GM19238 (cell line): ENCODE results near the gene CAMTA2.
A peak's percentile ranks its signal among the peaks of the same experiment; 100 is the strongest.
"Not testable (repeated sequence)": the region's sequence is repeated elsewhere in the genome, so short reads cannot be mapped to it uniquely, and the experiment has no call there.

Experiments
- DNase-seq: peaks from one replicate; pipeline ENCODE4 v3.0.0; 2011; ENCODE audit warnings: low spot score; ENCODE audit not compliant: insufficient read length

CAMTA2 gene, protein sequence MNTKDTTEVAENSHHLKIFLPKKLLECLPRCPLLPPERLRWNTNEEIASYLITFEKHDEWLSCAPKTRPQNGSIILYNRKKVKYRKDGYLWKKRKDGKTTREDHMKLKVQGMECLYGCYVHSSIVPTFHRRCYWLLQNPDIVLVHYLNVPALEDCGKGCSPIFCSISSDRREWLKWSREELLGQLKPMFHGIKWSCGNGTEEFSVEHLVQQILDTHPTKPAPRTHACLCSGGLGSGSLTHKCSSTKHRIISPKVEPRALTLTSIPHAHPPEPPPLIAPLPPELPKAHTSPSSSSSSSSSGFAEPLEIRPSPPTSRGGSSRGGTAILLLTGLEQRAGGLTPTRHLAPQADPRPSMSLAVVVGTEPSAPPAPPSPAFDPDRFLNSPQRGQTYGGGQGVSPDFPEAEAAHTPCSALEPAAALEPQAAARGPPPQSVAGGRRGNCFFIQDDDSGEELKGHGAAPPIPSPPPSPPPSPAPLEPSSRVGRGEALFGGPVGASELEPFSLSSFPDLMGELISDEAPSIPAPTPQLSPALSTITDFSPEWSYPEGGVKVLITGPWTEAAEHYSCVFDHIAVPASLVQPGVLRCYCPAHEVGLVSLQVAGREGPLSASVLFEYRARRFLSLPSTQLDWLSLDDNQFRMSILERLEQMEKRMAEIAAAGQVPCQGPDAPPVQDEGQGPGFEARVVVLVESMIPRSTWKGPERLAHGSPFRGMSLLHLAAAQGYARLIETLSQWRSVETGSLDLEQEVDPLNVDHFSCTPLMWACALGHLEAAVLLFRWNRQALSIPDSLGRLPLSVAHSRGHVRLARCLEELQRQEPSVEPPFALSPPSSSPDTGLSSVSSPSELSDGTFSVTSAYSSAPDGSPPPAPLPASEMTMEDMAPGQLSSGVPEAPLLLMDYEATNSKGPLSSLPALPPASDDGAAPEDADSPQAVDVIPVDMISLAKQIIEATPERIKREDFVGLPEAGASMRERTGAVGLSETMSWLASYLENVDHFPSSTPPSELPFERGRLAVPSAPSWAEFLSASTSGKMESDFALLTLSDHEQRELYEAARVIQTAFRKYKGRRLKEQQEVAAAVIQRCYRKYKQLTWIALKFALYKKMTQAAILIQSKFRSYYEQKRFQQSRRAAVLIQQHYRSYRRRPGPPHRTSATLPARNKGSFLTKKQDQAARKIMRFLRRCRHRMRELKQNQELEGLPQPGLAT

GRCh38 chr17:4986951-4987766 lies at the start of gene CAMTA2:
TSS of gene CAMTA2 (minus strand) at chr17:4987675. CDS start at chr17:4986222, 1,453 bp downstream.
- DNase-seq, result peak; percentile 82

DNA sequence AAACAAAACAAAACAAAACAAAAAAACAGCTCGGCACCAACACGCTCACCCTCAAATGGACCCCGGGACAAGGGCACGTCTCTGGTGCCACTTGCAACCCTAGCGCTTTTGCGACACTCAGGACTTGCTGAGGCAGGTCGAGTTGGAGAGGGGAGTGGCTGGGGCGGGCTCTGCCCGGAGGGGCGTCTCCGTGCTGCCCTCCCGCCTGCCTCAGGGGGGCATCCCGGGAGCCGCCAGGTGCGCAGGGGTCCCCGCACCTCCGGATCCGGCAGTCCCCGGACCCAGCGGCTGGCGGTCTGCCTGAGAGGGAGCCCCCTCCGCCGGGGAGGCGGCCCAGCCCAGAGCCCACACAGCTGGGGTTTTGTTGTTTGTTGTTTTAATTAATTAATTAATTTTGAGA lies 47.8 kb upstream of the CAMTA2 start, which contains the start of gene SLC52A1:
TSS of gene SLC52A1 (minus strand) at position 112 of the 400 bp plus-strand sequence. CDS start 820 bp downstream, outside the sequence.
- DNase-seq, result no peak

- DNase-seq, result no peak
Observed at GRCh38 chr17:5034651-5035050, 47.2 kb upstream of the CAMTA2 start.

- DNase-seq, result no peak
Observed at GRCh38 chr17:5034063-5034462, 46.6 kb upstream of the CAMTA2 start.

- DNase-seq, result no peak
Observed at GRCh38 chr17:5033352-5034015, 46.0 kb upstream of the CAMTA2 start.

- no peak for DNase-seq
Observed at GRCh38 chr17:5032865-5033264, 45.4 kb upstream of the CAMTA2 start.

GRCh38 chr17:5031365-5032082 lies 44.0 kb upstream of the CAMTA2 start:
- DNase-seq, result peak; percentile 85

DNA sequence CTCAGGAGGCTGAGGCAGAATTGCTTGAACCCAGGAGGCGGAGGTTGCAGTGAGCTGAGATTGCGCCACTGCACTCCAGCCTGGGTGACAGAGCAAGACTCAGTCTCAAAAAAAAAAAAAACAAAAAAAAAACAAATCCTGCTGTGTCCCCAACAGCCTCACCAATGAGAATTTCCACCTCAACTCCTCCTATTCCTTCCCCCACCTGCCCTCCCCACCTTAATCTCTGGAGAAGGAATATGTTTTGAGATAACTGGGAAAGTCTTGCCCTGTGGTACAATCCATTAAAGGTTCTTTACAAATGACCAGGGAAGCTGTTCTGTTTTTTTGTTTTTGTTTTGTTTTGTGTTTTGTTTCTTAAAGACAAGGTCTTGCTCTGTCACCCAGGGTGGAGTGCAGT lies 42.7 kb upstream of the CAMTA2 start:
- DNase-seq, result not testable (repeated sequence)

GRCh38 chr17:5027916-5028315 lies 40.4 kb upstream of the CAMTA2 start:
- no peak for DNase-seq

DNA sequence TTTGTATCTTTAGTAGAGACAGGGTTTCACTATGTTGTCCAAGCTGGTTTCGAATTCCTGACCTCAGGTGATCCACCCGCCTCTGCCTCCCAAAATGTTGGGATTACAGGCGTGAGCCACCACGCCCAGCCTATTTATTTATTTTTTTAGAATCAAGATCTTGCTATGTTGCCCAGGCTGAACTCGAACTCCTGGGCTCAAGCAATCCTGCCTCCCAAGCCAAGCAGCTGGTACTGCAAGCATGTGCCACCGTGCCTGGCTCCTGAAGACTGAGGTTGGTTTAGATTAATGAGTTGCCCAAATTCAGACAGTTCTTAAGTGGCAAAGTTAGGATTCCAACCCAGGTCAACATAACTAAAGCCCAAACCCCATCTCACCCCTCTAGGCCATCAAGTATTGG lies 39.8 kb upstream of the CAMTA2 start:
- no peak for DNase-seq

GRCh38 chr17:5024604-5025003 lies 37.1 kb upstream of the CAMTA2 start:
- no peak for DNase-seq

- no peak for DNase-seq
Observed at GRCh38 chr17:5023588-5024147, 36.2 kb upstream of the CAMTA2 start.

DNA sequence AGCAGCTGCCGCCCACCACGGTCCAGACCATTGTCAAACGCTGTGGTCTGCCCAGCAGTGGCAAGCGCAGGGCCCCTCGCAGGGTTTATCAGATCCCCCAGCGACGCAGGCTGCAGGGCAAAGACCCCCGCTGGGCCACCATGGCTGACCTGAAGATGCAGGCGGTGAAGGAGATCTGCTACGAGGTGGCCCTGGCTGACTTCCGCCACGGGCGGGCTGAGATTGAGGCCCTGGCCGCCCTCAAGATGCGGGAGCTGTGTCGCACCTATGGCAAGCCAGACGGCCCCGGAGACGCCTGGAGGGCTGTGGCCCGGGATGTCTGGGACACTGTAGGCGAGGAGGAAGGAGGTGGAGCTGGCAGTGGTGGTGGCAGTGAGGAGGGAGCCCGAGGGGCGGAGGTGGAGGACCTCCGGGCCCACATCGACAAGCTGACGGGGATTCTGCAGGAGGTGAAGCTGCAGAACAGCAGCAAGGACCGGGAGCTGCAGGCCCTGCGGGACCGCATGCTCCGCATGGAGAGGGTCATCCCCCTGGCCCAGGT lies 34.8 kb upstream of the CAMTA2 start:
- DNase-seq, result no peak

DNA sequence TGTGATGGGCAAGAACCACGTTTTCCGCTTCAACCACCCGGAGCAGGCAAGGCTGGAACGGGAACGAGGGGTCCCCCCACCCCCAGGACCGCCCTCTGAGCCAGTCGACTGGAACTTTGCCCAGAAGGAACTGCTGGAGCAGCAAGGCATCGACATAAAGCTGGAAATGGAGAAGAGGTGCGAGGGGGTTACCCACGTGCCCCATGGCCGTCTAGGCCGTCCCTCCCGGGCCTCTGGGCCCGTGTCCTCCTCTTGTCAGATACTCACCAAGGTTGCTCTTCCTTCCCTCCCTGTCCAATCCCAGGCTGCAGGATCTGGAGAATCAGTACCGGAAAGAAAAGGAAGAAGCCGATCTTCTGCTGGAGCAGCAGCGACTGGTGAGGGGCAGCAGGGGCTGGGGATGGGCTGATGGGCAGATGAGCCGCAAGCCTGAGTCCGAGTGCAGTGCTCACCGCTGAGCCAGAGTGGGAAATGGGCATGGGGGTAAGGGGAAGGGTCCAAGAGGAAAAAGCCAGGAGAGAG lies 33.1 kb upstream of the CAMTA2 start:
- no peak for DNase-seq

GRCh38 chr17:5019475-5019956 lies 32.0 kb upstream of the CAMTA2 start:
- DNase-seq, result peak; percentile 55

DNA sequence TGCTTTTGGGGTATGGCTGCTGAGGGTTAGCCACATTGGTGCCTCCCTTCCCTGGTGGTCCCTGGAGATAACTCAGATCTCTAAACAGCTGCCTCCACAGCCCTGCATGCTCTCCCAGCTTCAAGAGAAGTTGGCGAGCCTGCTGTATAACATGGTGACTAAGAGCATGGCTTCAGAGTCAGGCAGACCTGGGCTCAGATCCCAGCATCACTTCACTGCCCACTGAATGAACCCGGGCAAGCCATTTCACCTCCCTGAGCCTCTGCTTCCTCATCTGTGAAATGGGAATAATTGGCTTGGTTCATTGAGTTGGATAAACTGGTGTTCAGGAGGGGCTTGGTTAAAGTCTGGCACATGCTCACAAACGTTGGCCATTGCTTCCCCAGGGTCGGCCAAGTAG lies 26.9 kb upstream of the CAMTA2 start:
- no peak for DNase-seq

DNA sequence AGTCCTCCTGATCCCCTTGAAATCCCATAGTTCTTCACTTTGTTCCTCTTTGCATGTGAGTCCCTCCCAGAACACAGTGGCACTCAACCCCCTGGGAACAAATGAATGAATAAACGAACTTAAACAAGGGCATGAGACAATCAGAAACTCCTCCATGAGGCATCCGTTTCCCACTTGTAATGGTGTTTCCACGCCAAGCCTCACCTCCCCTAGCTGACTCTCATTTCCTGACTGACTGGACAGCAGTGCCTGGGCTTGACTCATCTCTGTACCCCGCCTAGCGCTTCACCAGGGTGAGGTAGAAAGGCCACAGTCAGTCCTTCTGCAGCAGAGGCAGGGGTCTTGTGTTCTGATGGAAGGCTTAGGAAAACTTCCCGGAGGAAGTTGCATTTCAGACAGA lies 24.5 kb upstream of the CAMTA2 start:
- DNase-seq, result no peak

DNA sequence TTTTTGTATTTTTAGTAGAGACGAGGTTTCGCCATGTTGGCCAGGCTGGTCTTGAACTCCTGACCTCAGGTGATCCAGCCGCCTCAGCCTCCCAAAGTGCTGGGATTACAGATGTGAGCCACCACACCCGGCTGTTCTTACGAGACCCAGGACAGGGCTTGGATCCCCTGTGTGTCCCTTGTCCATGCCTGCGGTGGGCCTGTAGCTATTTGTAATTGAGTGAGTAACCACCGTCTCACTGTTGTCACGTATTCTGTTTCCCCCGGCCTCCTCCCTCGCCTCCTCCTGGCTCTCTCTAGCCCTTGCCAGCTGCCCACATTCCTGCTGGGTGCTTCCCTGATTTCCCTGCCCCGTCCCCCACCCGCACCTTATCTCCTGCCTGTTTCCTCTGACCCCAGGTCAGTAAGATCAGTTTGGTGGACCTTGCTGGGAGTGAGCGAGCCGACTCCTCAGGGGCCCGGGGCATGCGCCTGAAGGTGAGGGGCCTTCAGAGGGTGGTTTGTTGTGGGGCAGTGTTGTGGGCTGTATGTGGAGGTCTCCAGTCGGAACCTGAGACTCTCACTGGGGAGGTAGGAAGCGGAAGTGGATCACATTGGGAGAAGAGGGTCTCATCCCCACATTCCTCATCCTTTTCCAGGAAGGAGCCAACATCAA lies 15.9 kb upstream of the CAMTA2 start:
- DNase-seq, result no peak
